ENCODE measurements around the gene CDH23.

GRCh38 chr10:71774916-71775702 is 378.4 kb downstream of the CDH23 start:
- no peak for TF ChIP-seq PATZ1 (CRISPR knock-in tag; IDR thresholded peaks at IDR 0.05; ENCODE audit: borderline replicate concordance)
- TF ChIP-seq BACH2 (CRISPR knock-in tag; IDR thresholded peaks at IDR 0.05; ENCODE audit: borderline replicate concordance) = no peak
- TF ChIP-seq ZNF565 (CRISPR knock-in tag; conservative IDR thresholded peaks at IDR 0.05; ENCODE audit: low read depth) = no peak
- no peak for TF ChIP-seq TSHZ2 (CRISPR knock-in tag; IDR thresholded peaks at IDR 0.05)
- no peak for TF ChIP-seq CSDC2 (CRISPR knock-in tag; IDR thresholded peaks at IDR 0.05)
- no peak for TF ChIP-seq CSRNP3 (CRISPR knock-in tag; IDR thresholded peaks at IDR 0.05)
- no peak for TF ChIP-seq ISL1 (CRISPR knock-in tag; IDR thresholded peaks at IDR 0.05)
- no peak for TF ChIP-seq ZNF8 (CRISPR knock-in tag; IDR thresholded peaks at IDR 0.05)
- TF ChIP-seq ARNTL (CRISPR knock-in tag; IDR thresholded peaks at IDR 0.05; ENCODE audit: borderline replicate concordance, low read depth) = no peak
- TF ChIP-seq CREB5 (CRISPR knock-in tag; IDR thresholded peaks at IDR 0.05; ENCODE audit: low read depth) = no peak
